ENCODE measurements around the gene NF1. TPM values are rescaled to one million over a fixed set of nuclear protein-coding genes. Genes with fewer than 3 reads are reported as not detected.

NF1 gene
- total RNA-seq, 1 donor from 2014 or later, result 30.0 TPM

GRCh38 chr17:31114956-31115555 lies 20.3 kb downstream of the NF1 start:
- Mint-ChIP-seq H3K27ac (no peak overlapping the region), H3K4me3 (no peak overlapping the region), H3K9me3 (no peaks in the 10 kb centered on the region), H3K4me1 (ENCODE audit: low read depth) (peaks cover 22% of the 10 kb centered on the region), H3K36me3 (ENCODE audit: low read depth) (no peaks in the 10 kb centered on the region), H3K27me3 (ENCODE audit: insufficient read depth) (no peaks in the 10 kb centered on the region)
- intact Hi-C loops (cut with micrococcal nuclease), result no loop called here
- no peak for DNase-seq (ENCODE audit: low spot score)

- intact Hi-C loops (cut with micrococcal nuclease), result no loop called here
- H3K27ac Mint-ChIP-seq, result no peak overlapping the region
- no peaks in the 10 kb centered on the region for H3K36me3 Mint-ChIP-seq (ENCODE audit: low read depth)
Observed at GRCh38 chr17:31116167-31116566, 21.4 kb downstream of the NF1 start.

GRCh38 chr17:31122746-31123145 lies 28.0 kb downstream of the NF1 start:
- Mint-ChIP-seq H3K36me3 (ENCODE audit: low read depth) (no peaks in the 10 kb centered on the region), H3K27ac (no peak overlapping the region), H3K9me3 (no peaks in the 10 kb centered on the region), H3K27me3 (ENCODE audit: insufficient read depth) (no peaks in the 10 kb centered on the region), H3K4me1 (ENCODE audit: low read depth) (no peaks in the 10 kb centered on the region), H3K4me3 (no peak overlapping the region)
- intact Hi-C loops (cut with micrococcal nuclease), result no loop called here
- DNase-seq (ENCODE audit: low spot score), result no peak

More at GRCh38 chr17:31116167-31116566, 21.4 kb downstream of the NF1 start:
- Mint-ChIP-seq H3K27me3 (ENCODE audit: insufficient read depth) (no peaks in the 10 kb centered on the region), H3K9me3 (no peaks in the 10 kb centered on the region), H3K4me1 (ENCODE audit: low read depth) (peaks cover 20% of the 10 kb centered on the region), H3K4me3 (no peak overlapping the region)
- DNase-seq (ENCODE audit: low spot score), result no peak

- H3K36me3 Mint-ChIP-seq (ENCODE audit: low read depth), result no peaks in the 10 kb centered on the region
- no peaks in the 10 kb centered on the region for H3K4me1 Mint-ChIP-seq (ENCODE audit: low read depth)
- no peak overlapping the region for H3K4me3 Mint-ChIP-seq
- H3K27me3 Mint-ChIP-seq (ENCODE audit: insufficient read depth), result no peaks in the 10 kb centered on the region
- intact Hi-C loops (cut with micrococcal nuclease), result no loop called here
- no peaks in the 10 kb centered on the region for H3K9me3 Mint-ChIP-seq
- H3K27ac Mint-ChIP-seq, result no peak overlapping the region
- no peak for DNase-seq (ENCODE audit: low spot score)
Observed at GRCh38 chr17:31126318-31126717, 31.5 kb downstream of the NF1 start.

DNA sequence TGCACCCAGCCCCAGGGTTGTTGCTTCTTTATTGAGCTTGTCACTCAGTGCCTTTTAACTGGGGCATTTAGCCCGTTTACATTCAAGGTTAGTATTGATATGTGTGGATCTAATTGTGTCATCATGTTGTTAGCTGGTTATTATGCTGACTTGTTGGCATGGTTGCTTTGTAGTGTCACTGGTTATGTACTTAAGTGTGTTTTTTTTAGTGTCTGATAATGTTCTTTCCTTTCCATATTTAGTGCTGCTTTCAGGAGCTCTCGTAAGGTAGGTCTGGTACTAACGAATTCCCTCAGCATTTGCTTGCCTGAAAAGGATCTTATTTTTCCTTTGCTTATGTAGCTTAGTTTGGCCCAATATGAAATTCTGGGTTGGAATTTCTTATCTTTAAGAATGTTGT lies 33.5 kb downstream of the NF1 start:
- DNase-seq (ENCODE audit: low spot score), result no peak
- Mint-ChIP-seq H3K36me3 (ENCODE audit: low read depth) (peaks cover 2% of the 10 kb centered on the region), H3K27ac (no peak overlapping the region), H3K4me3 (no peak overlapping the region), H3K27me3 (ENCODE audit: insufficient read depth) (no peaks in the 10 kb centered on the region), H3K4me1 (ENCODE audit: low read depth) (no peaks in the 10 kb centered on the region), H3K9me3 (no peaks in the 10 kb centered on the region)
- intact Hi-C loops (cut with micrococcal nuclease), result no loop called here

DNA sequence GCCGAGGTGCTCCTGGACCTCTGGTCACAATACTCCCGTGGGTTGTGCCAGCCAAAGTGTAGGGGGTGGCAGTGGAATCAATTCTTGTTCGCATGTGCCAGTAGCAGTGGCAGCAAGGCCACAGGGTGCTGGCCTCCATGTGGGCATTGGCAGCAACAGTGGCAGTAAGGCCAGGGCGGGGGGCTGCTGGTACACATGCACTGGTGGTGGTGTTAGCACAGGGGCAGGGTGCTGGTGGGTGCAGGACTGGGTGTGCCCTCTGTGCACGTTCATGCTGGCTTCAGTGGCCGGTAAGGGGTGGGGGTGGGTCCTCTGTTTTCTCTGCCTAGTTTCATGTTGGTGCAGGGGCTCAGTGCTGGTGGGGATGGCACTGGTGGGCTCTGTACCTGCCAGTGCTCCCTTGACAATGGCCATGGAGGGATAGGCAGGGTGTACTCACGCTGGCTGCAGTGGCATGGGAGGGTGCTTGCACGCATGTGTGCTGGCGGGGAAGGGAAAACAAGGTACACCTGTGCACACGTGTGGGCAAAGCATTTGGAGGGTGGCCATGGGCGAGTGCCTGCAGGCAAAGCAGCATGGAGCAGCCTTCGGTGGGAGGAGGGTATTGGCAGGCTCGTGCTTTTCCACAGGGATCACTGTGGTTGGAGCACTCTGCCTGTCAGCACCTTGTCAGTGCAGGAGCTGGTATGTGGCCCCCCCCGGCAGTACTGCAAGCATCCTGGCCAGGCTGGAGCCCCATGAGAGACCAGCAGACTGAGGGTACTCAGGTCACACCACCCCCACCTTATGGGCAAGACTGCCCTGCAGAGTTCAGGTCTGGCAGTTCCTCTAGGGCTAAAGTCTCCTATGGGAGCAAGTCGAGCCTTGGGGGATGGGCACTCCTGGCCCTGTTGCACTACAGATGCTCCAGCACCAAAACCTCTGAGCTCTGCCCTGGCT lies 35.8 kb downstream of the NF1 start:
- no peak overlapping the region for H3K27ac Mint-ChIP-seq

GRCh38 chr17:31131299-31131698 lies 36.5 kb downstream of the NF1 start:
- Mint-ChIP-seq H3K27ac (no peak overlapping the region), H3K27me3 (ENCODE audit: insufficient read depth) (no peaks in the 10 kb centered on the region), H3K36me3 (ENCODE audit: low read depth) (peaks cover 2% of the 10 kb centered on the region), H3K4me3 (no peak overlapping the region), H3K9me3 (no peaks in the 10 kb centered on the region), H3K4me1 (ENCODE audit: low read depth) (no peaks in the 10 kb centered on the region)
- no peak for DNase-seq (ENCODE audit: low spot score)
- intact Hi-C loops (cut with micrococcal nuclease), result no loop called here

More for the DNA sequence above, 35.8 kb downstream of the NF1 start:
- DNase-seq (ENCODE audit: low spot score), result no peak
- H3K4me1 Mint-ChIP-seq (ENCODE audit: low read depth), result no peaks in the 10 kb centered on the region
- H3K9me3 Mint-ChIP-seq, result no peaks in the 10 kb centered on the region
- no peak overlapping the region for H3K4me3 Mint-ChIP-seq
- peaks cover 2% of the 10 kb centered on the region for H3K36me3 Mint-ChIP-seq (ENCODE audit: low read depth)
- no peaks in the 10 kb centered on the region for H3K27me3 Mint-ChIP-seq (ENCODE audit: insufficient read depth)
- intact Hi-C loops (cut with micrococcal nuclease), result no loop called here

DNA sequence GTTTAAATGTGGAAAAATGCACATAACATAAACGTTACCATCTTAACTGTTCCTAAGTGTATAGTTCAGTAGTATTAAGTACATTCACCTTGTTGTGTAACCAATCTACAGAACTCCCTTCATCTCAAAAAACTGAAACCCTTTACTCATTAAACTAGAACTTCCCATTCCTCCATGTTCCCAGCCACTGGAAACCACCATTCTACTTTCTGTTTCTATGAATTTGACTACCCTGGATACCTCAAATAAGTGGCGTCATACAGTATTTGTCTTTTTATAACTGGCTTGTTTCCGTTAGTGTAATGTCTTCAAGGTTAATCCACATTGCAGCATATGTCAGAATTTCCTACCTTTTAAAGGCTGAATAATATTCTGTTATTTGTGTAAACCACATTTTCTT lies 38.2 kb downstream of the NF1 start:
- Mint-ChIP-seq H3K27ac (no peak overlapping the region), H3K4me1 (ENCODE audit: low read depth) (no peaks in the 10 kb centered on the region), H3K9me3 (no peaks in the 10 kb centered on the region), H3K36me3 (ENCODE audit: low read depth) (peaks cover 2% of the 10 kb centered on the region), H3K27me3 (ENCODE audit: insufficient read depth) (no peaks in the 10 kb centered on the region), H3K4me3 (no peak overlapping the region)
- no peak for DNase-seq (ENCODE audit: low spot score)
- intact Hi-C loops (cut with micrococcal nuclease), result no loop called here

- Mint-ChIP-seq H3K4me1 (ENCODE audit: low read depth) (no peaks in the 10 kb centered on the region), H3K4me3 (no peak overlapping the region), H3K36me3 (ENCODE audit: low read depth) (peaks cover 2% of the 10 kb centered on the region), H3K9me3 (no peaks in the 10 kb centered on the region), H3K27me3 (ENCODE audit: insufficient read depth) (no peaks in the 10 kb centered on the region), H3K27ac (no peak overlapping the region)
- no peak for DNase-seq (ENCODE audit: low spot score)
- intact Hi-C loops (cut with micrococcal nuclease), result no loop called here
Observed at GRCh38 chr17:31134576-31134975, 39.8 kb downstream of the NF1 start.

DNA sequence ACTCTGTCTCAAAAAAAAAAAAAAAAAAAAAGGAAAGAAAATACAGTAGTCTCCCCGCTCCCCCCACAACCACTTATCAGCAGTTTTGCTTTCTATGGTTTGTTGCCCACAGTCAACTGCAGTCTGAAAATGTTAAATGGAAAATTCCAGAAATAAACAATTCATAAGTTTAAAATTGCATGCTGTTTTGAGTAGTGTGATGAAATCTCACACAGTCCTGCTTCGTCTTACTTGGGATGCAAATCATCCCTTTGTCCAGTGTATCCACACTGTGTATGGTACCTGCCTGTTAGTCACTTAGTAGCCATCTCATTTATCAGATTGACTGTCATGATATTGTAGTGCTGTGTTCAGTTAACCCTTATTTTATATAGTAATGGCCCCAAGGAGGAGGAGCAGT lies 41.5 kb downstream of the NF1 start:
- H3K27ac Mint-ChIP-seq, result no peak overlapping the region
- peaks cover 2% of the 10 kb centered on the region for H3K36me3 Mint-ChIP-seq (ENCODE audit: low read depth)
- intact Hi-C loops (cut with micrococcal nuclease), result no loop called here

DNA sequence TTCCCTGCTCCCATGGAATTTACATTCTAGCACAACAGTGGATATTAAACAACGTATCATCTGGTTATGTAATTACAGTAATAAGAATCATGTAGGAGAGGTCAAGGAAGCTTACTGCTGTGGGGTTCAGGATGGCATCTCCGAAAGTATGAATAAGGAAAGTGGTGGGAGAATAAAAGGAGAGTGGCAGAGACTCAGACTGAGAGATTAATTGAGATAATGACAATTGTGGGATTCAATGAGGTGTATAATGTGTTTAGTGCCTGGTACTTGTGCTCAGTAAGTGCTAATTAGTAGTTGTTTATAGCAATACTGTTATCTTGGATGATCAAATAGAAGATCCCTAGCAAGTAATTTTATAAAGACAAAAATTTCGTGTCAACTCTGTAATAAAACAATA lies 45.3 kb downstream of the NF1 start:
- Mint-ChIP-seq H3K4me3 (no peak overlapping the region), H3K27ac (no peak overlapping the region), H3K27me3 (ENCODE audit: insufficient read depth) (no peaks in the 10 kb centered on the region), H3K4me1 (ENCODE audit: low read depth) (no peaks in the 10 kb centered on the region), H3K36me3 (ENCODE audit: low read depth) (no peaks in the 10 kb centered on the region), H3K9me3 (no peaks in the 10 kb centered on the region)
- intact Hi-C loops (cut with micrococcal nuclease), result no loop called here
- DNase-seq (ENCODE audit: low spot score), result no peak

More for the DNA sequence above, 41.5 kb downstream of the NF1 start:
- Mint-ChIP-seq H3K4me1 (ENCODE audit: low read depth) (no peaks in the 10 kb centered on the region), H3K9me3 (no peaks in the 10 kb centered on the region), H3K27me3 (ENCODE audit: insufficient read depth) (no peaks in the 10 kb centered on the region), H3K4me3 (no peak overlapping the region)
- no peak for DNase-seq (ENCODE audit: low spot score)

DNA sequence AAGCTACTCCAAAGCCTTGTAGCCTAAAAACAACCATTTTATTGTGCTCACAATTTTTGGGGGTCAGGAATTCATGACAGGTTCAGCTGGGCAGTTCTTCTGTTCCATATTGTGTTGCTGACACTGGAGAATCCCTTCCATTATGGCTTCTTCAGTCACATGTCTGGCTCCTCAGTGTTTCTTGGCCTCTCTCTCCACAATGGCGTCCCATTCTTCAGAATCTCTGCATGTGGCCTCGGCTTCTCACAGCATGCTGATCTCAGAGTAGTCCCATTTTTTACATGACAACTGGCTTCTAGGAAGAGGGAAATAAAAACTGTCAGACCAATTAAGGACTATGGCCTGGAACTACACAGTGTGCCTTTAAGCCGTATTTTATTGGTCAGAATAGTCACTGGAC lies 49.7 kb downstream of the NF1 start:
- no peaks in the 10 kb centered on the region for H3K4me1 Mint-ChIP-seq (ENCODE audit: low read depth)
- no peaks in the 10 kb centered on the region for H3K36me3 Mint-ChIP-seq (ENCODE audit: low read depth)
- no peaks in the 10 kb centered on the region for H3K27me3 Mint-ChIP-seq (ENCODE audit: insufficient read depth)
- H3K9me3 Mint-ChIP-seq, result no peaks in the 10 kb centered on the region
- intact Hi-C loops (cut with micrococcal nuclease), result no loop called here
- no peak for DNase-seq (ENCODE audit: low spot score)
- no peak overlapping the region for H3K27ac Mint-ChIP-seq
- no peak overlapping the region for H3K4me3 Mint-ChIP-seq

- Mint-ChIP-seq H3K4me3 (no peak overlapping the region), H3K36me3 (ENCODE audit: low read depth) (no peaks in the 10 kb centered on the region), H3K9me3 (no peaks in the 10 kb centered on the region), H3K4me1 (ENCODE audit: low read depth) (no peaks in the 10 kb centered on the region), H3K27ac (no peak overlapping the region), H3K27me3 (ENCODE audit: insufficient read depth) (no peaks in the 10 kb centered on the region)
- DNase-seq (ENCODE audit: low spot score), result no peak
- intact Hi-C loops (cut with micrococcal nuclease), result no loop called here
Observed at GRCh38 chr17:31144836-31145235, 50.1 kb downstream of the NF1 start.
